GM21737 (cell line): Measurements from ENCODE around the gene FAM107A.
A peak's percentile ranks its signal among the peaks of the same experiment; 100 is the strongest.

Experiments used
- ATAC-seq: cut with Tn5 transposase; IDR thresholded peaks from one replicate; pipeline ENCODE4 v1.9.1; 2021; ENCODE audit warnings: mild to moderate bottlenecking, moderate library complexity; ENCODE audit not compliant: unreplicated experiment

The FAM107A gene

DNA sequence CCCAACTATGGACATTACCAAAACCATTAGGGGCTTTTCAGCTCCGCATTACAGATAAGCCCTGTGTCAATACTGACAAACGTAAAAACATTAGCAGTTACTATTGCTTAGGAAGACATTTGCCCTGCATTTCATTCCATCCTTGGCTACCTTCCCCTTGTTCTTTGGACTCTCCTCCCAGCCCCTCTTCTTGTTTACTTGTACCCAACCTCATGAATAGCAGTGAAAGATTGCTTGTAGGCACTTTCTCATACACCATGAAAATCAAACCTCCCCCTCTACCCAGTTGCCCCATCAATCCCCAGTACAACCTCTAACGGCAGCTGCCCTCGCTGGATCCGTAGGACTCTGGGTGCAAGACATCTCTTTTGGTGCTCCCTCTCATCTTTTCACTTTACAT is 16.9 kb upstream of the FAM107A start:
- no peak for ATAC-seq

DNA sequence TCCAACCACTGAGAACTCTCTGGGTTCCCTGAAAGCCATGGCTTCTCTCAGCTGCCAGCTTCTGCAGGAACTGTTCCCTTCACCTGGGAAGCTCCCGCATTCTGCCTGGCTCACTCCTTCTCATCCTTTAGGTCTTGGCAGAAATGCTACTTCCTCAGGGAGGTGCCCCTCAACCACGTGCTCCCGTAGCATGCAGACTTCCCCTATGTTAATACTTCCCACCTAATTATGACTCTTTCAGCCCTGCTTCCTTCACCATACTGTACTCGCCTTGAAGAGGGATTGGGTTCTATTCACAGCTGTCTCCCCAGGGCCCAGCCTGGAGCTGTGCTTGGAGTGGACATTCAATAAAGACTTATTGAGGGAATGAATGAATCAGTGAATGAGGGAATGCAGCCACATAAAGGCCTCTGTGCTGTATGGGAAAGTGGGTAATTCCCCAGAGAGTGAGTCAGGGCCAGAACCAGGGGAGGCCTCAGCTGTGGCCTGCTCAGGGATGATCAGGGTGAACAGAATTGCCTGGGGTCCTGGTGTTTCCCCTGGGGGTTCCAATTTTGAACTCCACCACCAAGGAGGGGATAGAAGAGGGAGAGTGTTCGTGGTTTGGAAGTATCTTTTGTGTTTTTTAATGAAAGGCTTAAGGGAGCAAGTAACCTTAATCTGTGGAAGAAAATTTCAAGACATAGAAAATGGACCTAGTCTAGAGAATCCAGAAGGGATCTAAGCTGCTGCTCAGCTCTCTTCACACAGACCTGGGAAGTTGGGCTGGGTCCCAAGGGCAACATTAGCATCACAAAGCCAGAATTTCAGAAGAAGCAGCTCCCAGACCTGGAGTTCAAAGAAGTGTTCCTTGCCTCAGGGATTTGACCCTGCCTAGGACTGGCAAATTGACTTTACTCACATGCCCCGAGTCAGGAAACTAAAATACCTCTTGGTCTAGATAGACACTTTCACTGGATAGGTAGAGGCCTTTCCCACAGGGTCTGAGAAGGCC is 14.6 kb upstream of the FAM107A start:
- no peak for ATAC-seq

DNA sequence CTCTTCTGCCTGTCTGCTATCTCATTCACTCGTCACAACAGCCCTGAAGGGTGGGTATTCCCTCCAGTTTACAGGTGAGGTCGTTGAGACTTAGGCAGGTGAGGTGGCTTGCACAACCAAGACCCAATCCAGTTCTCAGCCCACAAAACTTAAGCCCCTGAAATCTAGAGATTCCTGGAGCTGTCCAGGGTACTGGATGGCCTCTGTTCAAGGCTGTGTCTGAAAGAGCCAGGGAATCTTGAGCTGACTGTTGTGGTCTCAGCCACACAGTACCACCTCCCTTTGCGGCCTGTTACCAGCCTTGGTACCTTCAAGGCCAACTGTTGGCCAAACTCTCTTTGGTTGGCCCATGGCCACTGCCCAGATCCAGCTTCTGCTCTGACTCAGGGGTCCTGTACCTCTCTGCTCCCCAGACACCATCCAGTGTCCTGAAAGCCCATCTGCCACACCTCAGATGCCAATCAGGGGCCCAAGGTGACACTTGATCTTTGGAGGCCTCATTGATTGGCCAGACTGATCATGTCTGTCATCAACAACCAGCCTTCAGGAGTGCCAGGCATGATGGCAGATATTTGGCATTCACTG is 10.9 kb upstream of the FAM107A start:
- no peak for ATAC-seq

DNA sequence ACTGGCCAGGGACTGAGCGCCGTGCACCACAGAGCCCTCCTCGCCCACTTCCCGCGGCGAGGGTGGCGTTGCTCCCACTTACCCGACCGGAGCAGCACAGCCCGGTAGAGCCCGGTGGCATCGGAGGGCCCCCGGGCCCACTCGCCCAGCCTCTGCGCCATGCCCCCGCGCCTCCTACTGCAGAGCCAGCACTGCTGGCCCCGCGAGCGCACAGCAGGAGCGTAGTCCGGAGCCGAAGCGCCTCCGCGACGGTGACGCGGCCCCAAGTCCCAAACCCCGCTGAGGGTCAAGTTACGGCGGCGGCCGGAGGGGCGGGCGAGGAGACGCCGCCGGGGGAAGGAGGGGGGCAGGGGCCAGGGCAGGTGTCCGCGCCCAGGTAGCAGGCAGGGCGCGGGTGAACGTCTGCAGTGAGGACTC is 9.6 kb upstream of the FAM107A start:
- no peak for ATAC-seq

DNA sequence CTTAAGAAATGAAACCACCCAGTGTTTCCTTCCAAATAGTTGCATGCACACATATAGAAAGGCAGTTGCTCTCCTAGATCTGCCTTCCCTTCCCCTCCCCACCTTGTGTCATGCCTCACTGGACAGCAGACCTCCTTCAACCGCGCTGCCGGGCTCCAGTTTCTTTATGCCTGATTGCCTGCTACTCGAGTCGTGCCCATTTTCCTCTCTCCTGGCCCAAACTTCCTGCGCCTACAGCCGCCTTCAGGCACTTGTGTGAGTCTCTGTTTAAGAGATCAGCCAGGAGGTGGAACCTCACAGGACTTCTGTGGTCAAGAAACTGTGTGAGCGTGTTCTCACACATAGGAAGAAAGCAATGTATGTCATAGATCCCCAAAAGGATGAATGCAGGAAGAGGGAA is 8.8 kb upstream of the FAM107A start:
- ATAC-seq = no peak

DNA sequence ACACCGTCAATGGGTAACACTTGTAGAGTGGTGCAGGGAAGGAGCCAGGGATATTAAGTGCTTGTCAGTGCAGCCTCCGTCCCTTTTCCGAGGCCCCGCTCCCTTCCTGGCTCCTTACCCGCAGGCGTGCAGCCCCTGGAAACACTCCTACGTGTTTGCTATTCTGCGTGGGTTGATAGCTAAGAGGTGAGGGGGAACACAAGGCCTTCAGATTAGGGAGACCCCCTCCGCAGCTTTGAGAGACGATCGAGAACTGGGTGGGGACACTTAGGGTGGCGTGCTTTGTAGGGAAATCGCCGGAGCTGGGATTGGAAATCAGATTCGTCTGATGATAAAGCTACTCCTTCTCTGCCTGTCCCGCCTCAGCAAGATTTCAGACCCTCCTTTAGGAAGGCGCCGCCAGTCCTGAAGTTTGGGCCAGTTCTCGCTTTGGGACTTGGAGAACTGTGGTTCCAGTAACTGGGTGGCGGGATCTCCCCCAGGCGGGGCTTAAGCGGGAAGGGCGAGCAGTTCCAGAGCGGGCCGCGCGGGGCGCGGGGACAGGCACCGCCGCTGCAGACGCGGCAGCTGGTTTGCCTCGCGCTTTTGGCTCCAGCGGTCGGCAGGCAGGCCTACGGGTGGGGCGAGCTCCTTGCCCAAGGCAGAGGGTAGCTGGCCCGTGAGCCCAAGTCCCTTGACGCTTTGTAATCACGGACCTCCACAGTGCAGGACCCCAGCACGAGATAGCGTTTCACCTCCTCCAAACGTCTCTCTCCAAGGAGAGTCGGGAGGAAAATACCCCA is 8.0 kb upstream of the FAM107A start:
- peak; percentile 95 for ATAC-seq

DNA sequence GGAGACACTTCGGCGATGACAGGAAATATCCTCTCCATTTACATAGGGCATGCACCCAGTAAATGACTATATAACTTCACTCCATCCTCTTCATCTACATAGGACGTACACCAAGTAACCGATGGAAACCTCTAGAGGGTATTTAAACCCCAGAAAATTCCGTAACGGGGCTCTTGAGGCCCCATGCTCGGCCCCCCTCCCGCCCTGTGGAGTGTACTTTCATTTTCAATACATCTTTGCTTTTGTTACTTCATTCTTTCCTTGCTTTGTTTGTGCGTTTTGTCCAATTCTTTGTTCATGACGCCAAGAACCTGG is 7.5 kb upstream of the FAM107A start:
- ATAC-seq = no peak

DNA sequence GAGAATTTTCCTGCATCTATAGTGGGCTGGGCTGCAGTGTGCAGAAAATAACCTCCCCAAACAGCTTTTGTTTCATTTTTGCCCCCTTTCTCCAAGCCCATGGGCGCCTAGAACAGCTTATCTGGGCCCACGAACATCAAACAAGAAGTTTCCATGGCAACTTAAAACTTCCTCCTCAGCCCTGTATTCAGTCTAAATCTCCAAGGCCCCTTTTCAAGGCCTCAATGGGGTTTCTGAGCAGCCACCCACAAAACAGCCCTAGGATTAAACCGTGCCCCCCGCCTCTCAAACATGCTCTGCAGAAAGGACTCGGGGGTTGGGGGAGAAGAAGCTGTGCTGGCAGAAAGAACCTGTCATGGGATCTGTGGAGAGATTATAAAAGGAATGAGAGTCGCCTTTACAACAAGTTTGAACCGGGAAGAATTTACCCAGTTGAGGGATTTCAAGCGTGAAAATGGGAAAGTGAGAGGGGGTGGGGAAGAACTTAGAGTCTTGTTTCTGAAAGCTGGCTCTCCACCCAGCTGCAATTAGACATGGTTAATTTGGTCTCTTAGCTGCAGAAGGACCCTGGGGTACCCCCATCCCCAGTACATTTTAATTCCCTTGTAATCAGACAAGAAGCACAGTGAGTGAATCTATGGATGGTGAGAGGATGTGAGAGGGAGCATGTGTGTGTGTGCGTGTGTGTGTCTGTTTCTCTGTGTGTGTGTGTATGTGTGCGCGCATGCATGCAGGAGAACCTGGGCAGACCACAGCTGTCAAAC is 4.3 kb upstream of the FAM107A start:
- no peak for ATAC-seq

DNA sequence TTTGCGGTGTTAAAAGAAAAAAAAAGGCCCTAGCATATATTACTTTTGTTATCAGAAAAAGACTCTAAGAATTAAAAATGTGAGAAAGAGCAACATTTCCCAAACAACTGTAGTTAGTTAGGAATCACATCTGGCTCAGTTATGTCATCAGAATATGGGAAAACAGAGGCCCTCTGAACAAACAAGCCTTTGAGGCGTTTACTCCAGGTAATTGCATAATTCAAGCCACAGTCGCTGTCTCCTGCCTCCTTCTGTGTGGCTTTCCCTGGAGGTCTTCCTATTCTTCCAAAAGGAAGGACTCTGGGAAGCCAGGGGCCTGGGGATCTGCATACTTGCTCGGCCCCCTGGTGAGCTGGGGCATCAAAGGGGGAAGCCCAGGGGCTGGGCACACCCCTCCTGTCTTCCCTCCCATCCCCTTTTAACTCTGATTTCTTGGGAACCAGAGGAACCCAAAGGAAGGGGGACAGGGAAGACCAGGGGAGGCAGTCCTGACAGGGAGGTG is 3.7 kb upstream of the FAM107A start:
- ATAC-seq = no peak

DNA sequence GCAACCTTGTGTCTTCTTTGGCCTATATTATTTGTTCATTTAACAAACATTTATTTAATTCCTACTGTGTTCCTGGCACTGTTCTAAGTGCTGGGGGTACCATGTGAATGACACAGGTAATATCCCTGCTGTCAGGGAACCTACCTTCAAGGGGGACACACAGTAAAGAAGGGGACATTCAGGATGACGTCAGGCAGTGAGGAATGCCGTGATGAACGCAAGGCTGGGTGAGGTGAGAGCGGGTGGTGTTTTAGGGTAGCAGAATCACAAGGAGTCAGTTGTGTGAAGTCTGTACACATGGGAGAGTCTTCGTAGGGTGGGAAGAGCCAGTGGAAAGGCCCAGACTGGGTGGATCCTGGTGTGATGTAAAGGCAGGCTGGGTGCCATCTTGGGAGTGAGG is 1.7 kb upstream of the FAM107A start:
- no peak for ATAC-seq

DNA sequence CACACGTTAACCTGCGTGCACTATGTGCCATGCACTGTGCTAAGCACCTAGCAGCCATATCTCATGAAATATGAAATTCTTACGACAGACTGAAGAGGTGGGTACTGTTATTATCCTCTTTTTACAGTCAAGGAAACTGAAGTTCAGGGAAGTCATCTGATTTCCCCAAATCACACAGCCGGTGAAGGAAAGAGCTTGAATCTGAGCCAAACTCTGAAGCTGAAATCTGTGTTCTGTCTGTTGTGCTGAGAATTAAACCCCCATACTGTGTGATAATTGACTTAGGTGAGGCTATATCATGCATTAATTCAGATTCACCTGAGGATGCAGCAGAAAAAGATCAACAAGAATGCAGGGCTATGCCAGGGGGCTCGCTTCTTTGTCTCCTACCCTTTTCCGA is 475 bp downstream of the FAM107A start:
- no peak for ATAC-seq

DNA sequence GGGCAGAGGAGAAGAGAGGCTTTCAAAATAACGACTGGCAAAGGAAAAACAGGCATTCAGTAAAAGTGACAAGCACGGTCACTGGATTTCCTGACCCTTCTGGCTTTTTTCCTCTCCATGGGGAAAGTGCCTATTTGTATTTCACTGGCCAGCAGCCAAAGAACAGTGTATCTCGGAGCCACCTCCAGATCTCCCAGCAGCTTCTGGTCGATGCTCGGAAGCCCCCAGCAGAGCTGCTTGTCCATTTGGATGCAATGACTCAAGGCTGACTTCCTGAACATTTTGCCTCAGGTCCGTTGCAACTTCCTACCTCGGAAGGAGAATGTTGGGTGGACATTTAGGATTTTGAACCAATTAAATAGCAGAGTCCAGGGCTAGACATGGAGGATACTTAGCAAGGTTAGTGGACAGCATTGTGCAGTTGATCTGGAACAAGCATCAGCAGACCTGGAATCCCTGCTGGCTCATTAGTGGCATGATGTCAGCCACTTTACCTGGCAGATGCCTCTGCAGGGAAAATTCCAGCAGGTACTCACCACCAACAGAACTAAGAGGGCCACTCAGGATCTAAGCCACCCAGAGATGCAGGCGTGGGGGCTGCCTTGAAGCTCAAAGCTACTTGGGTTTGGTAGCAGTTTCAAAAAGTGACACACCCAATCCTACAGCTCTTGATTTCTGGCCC is 1.1 kb downstream of the FAM107A start:
- ATAC-seq = no peak

DNA sequence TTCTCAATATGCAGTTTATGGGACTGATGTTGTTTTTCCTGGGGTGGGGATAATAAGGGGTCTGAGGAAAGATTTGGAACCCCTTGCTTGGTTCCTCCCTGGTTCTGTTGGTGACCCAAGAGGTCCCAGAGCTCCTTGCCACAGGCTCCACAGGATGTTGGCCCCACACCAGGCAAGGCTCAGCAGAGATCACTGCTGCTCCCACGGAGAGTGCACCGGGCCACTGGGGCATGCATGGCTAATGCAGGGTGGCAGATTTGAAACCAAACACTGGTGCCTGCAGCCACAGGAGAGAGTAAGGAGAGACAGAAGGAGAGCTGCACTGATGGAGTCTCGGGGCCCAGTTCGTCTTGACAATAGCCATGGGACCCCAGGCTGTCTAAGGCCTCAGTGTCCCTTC is 2.5 kb downstream of the FAM107A start:
- ATAC-seq = no peak

DNA sequence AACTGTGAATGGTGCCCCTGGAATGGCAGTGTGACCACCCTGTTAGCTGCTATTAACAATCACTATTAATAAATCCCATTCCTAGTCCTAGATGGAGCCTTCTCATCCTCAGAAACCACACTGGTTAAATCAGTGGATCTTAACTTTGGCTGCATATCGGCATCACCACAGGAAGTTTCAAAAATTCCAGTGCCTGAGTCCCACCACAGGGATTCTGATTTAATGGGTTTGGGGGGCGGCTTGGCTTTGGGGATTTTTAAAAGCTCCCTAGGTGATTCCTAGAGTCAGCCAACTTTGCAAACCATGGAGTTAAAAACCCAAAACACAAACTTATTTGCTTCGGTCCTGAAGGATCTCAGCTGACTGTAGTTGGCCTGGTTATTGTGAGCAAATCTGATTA is 3.1 kb downstream of the FAM107A start:
- ATAC-seq = no peak

DNA sequence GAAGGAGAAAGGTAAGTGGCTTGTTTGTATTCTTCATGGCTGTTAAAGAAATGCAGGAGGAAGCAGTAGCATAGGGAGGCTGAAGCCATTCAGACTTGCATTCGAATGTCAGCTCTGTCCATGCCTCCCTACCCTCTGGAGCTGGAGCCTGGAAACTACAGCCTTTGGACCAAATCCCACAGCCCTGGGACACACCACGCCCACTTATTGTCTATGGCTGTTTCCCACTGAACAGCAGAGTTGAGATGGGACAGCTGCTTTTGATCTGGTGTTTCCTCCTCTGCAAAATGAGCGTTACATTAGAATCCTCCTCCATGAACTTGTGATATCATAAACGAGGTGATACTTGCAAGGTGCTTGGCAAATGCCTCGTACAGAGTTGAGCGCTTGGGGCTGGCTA is 3.6 kb downstream of the FAM107A start:
- no peak for ATAC-seq

DNA sequence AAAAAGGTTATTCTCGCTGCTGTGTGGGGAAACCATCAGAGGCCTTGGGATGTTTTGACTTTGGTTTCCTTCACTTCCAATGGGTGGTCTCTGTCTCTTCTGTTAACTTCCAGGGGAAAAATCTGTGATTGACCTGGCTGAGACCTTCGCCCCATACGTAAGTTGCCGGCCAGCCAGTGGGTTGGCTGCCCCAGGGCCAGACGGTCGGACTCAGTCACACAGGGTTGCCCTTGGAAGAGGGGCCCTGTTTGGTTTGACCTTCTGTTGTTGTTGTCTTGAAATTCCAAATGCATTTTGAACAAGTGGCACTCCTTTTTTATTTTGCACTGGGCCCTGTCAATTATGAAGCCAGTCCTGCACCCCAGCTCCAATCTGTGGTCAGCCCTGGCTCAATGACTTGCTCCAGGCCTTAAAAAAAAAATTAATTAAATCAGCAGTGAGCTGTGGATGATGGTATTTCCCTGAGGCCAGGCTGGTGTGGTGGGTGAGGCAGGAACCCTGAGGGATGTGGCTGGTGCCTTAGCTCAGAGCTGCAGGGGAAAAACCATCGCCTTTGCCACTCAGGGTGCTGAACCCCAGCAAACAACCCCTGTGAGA is 4.5 kb downstream of the FAM107A start:
- ATAC-seq = no peak

DNA sequence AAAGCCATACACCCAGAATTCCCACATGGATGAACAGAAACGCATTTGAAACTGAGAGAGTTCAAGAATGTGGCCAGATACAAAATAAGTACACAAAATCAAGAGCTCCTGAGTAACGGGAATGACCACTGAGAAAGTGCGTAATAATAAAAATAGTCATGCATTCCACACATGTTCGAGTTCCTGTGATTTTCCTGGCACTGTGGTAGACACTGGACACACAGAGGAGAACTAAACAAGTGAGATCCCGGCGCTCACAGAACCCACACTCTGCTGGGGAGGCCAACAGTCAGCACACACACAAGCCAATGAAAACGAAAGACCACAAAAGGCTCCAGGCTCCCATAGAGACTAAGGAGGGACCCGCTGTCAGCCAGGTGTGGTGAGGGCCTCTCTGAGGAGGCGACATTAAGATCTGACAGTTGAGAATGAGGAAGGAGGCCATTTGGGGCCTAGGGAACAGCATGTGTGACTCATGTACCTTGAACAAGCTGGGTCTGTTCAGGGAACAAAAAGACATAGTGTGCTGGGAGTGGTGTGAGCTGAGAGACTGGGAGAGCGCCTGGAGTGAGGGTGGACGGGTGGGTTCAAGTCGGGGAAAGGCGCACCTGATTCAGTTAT is 5.1 kb downstream of the FAM107A start:
- no peak for ATAC-seq

DNA sequence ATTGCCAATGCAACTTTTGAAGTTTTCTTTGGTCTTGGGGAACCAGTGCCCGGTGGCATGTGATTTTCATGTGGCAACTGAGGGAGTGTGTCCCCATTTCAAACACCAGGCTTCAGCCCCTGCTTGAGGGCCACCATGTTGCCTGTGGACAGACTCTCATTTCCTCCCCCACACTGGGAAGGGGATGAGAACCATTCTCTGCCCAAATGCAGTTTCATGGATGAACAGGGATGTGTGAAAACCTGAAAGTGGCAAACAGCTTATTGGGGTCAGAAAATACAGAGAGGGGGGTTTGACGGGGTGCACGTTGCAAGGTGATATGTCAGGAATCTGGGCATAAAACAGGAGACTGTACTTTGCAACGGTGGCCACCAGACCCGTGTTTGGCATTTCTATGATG is 6.3 kb downstream of the FAM107A start:
- no peak for ATAC-seq

DNA sequence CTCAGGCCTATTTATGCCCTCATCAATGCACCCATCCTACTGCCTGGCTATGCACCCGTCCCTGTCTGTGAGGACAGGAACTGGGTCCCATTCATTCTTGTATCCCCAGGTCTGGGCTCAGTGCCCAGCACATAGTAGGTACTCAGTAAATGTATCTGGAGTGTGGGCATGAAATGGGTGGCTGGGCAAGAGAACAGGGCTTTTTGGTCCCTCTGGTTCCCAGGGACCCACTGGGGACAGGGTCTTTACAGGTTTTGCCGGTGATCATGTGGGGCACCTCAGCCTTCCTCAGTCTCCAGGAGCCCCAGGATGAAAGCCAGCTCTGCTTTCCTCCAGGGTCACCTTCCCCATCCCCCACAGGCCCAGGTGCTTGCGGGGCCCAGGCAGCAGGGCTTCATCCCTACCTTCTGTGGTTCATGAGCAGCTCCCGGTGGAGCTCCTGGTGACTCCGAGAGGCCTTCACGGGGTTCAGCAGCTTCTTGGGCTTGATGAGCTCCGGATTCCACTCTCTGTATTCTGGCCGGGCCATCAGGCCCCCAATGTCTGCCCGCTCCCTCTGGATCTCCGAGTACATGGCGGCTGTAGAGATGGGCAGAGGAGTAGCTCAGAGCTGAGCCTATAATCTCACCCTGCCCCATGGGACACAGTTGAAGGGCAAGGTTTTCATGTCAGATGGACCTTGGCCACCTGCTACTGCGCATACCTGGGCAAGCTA is 7.7 kb downstream of the FAM107A start:
- no peak for ATAC-seq
